Glomerular visceral epithelial cell (primary cell): ENCODE data around the gene ABL1.

Experiments used
- DNase-seq: peaks from one replicate; pipeline ENCODE4 v3.0.0-alpha.2; 2016; ENCODE audit errors: extremely low spot score

Gene ABL1

DNA sequence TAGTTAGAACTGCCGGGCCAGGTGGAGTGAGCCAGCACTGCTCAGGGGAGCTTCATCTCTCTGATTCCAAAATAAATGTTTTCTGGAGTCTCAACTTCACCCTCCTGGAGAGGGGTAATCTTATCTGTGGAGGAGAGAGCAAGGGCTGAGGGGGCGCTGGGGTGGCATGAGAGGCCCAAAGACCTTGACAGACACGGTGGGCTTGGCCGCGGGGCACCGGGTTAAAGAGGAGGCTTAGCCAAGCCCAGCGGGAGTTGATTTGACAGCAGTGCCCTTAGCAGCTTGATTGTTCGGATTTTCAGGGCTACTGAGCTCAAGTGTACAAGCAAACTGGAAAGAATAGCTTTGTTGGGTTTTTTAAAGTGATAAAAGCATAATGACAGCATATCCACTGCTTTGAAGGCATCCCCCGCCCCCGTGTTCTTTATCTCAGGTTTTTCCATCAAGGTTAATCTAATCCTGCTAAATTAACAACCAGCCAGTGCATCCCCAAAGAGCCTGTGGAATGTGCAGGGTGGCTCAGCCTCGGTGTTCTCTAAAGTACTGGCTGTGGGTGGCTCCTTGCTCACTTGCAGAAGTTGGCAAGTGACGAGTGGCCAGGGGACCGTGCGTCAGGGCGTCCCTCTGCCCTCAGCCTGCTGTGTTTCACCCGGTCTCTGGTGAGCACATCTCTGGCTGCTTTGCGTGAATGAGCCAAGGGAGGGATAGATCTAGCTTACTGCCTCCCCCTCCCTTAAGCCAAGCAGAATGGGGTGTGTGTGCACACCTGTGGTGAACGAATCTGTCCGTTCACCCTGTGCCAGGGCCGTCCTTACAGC, 56.0 kb downstream of the ABL1 start:
- DNase-seq = no peak

DNA sequence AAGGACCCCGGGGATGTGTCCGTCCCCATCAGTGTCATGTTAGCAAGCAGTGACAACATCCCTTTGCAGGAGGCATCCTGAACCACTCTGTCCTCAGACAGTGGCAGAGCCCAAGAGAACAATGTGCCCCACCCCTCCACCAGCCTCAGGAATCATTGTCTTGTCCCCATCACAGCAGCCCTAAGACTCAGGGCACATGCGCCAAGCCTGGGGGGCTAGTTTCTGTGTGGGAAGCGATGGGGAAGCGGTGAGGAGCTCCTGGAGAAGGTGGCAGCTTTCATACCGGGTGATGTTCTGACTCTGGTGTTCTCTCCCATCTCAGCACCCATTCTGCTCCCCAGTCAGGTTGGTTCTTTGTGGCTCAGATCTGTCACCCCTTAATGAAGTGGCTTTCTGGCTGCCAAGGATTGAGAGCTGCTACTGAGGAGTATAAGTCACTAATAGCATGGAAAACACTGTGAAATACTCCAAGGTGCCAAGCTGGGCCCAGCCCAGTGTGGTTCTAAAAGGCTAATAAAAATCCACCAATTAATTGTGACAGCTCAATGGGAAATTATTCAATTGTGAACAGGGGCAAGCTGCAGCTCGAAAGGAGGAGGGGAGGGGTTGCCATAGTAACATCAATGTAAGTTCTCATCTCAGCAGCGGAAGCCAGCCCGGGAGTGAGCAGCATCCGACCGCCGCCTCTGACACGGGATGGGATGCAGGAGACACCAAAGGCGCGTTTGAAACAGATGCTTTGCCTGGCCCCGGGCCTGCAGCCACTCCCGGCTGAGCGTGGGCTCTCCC, 56.8 kb downstream of the ABL1 start:
- no peak for DNase-seq

DNA sequence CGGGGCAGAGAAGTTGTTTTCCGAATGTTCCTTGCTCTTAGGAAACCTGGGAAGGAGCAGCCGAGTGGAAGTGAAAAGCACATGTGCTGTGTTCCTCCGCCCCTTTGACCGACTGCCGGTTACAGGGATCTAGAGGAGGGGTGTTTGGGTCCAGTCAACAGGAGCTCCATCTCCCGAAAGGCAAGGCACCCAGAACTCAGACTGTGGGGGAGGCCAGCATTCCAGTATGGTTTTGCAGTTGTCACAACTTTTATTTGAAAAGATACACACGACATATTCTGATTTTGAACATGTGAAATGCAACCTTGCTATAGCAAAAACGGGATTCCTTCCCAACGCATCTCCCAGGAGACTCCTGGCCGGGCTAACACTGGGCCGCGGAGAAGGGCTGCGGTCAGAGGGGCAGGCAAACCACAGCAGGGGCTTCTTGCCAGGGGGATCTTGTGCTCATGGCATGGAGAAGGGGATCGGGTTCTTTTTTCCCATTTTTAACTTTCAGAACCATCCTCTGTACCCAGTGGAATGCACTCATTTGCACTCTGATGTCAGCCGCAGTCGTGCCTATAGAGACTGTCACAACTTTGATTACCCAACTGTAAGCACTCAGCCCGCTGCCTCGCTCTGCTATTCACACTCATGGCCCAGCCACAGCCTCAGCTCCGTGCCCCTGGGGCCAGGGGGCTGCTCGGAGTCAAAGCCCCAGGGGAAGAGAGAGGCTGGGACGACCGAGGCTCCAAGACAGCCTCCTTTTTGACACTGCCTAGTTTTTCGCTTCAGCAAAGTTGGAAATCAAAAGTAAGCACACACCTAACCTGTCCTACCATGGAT, 57.6 kb downstream of the ABL1 start:
- DNase-seq = no peak

DNA sequence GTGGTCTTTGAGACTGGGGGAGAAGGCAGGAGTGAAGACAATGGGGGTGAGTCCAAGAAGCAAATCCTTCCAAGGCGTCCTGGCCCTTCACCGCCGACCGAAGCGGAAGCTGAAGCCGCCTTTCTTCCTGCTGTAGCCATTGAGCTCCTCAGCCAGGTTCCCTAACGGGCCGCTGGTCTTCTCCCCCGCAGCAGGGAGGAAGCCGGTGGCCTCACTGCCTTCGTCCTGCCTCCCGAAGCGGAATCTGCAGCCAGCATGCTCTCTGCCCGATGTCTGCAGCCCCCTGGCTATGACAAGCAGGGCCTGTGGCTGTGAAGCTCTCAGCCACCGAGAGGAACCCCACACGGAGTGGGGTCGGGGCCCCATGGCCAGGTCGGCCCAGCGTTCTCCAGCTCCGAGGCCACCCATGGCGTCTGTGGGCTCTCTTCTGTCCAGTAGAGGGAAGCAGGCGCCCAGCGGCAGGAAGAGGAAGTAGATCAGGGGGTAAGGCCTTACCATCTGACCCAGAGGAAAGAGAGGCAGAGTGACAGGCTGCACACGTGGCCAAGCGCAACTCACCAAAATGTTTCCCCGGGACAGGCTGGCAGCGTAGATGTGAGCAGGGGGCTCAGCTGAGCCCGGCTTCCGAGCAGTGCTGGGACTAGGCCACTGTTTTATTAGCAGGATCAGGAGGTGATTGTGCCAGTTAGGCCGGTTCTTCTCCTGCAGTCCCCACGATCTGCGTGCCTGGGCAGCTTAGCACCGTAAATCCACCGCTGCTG, 58.5 kb downstream of the ABL1 start:
- DNase-seq = no peak

DNA sequence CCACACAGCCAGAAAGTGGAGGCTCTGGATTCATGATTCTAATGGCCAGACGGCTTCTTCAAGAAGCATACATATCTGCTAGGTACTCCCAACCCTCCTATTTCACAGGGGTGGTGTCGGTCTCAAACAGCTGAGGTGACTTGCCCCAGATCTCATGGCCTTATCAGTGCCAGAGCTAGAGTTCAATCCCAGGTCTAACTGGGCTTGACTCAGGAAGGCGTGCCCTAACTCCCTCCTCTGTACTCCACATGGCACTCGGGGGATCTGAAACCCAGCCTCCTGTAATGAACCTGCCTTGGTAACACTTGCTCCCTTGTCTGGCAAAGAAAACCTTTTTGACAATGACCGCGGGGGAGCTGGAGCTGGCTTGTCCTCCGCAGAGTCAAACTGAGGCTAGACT, 59.5 kb downstream of the ABL1 start:
- no peak for DNase-seq

DNA sequence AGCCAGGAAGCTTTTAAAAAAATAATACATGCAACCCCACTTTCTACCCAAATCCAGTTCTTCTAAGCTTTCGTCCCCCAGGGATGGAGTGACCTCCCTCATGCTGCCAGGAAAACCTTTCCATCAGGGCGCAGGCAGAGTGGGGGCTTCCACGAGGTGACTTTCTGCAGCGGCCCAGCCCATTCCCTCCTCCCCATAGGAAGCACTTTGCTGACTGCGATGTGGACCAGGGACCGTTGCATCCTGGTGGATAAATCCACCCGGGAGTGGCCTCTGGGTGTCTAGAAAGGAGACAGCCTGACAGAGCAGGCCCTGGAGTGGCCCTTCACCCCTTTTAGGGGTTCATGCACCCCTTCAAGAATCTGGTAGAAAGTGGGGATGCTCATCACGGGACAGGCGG, 60.0 kb downstream of the ABL1 start:
- DNase-seq = no peak

DNA sequence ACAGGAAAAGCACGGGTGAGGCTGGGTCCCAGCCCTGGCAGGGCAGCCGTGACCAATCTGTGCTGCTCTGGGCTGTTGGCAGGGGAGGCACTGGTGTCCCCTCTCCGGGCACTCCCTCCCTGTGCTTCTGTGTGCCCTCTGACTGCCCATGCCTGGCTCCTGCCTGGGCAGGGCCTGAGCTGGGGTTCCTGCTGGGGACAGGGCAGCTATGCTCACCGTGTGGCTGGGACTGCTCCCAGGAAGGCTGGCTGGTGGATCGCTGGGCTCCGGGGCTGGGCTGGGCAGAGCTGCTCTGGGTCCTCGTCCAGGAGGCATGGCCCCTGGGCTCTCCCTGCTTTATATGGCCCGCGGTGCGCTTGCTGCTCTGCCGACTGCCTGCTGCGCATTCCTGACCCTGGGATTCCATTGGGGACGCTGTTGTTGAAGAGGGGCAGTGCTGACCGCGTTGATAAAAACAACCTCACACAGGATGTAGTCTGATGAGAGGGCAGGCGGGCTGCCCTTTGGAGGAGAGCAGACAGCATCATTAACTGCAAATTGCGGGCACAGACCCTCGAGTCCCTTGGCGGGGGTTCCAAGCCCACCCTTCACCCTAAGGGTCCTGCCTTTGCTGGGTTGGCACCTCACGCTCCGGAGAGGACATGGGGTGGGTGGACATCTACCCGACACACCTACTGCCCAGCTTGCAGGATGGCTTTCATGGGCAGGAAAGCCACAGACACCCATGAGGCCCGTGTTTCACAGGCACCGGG, 60.6 kb downstream of the ABL1 start:
- no peak for DNase-seq

DNA sequence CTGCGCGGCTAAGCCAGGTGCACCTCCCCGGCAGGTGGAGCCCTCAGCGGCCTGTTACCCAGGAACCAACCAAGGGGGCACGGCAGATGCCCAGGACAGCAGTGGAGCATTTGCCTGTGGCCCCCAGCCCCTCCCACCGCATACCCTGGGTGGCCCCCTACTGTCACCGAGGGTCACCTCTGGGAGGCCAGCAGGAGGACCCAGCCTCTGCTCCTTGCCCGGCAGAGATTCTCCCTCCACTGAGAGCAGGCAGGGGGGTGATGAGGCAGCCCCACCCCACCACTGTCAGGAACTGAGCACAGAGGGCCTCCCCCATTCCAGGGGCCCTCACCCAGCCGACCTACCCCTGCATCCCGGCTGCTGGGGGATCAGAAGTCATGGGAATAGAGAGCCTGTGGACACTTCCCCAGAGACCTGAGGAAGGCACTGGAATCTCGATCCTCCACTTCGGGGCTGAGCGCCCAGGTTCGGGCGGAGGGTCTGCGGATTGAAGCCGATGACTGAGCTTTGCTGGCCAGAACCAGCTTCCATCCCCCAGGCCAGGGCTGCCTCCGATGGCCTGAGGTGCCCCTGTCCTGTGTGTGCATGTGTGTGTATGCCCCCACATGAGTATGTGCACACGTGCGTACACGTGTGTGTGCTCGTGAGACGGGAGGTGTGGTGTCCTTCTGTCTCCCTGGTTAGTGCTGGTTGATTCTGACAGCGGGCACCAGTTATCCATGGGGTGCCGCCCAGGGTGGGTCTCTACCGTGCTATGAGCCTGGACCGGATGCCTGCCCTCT, 61.4 kb downstream of the ABL1 start, which contains the start of gene QRFP:
QRFP (minus strand) TSS at position 580 of the 782 bp plus-strand sequence. CDS start 2,974 bp downstream, outside the sequence.
- no peak for DNase-seq

DNA sequence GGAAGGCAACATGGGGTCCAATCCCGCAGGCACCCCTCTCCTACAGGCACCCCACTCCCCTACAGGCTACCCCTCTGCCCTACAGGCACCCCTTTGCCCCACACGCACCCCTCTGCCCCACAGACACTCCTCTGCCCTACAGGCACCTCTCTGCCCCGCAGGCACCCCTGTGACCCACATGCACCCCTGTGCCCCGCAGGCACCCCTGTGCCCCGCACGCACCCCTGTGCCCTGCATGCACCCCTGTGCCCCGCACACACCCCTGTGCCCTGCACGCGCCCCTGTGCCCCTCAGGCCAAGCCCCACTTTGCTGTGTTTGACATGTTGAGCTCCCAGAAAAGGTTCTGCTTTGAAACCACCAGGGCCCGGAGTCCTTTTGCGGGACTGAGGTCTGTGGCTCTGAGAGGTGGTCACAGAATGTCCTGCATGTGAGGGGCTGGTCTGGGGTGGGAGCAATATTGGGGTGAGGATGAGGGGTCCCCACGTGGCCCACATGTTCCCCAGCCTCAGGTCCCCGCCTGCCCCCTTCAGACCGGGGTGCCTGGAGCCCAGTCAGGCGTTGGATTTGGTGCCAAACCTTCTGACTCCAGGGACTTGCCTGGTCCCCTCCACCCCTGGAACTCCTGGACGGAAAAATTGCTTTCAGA, 62.2 kb downstream of the ABL1 start:
- DNase-seq = no peak

DNA sequence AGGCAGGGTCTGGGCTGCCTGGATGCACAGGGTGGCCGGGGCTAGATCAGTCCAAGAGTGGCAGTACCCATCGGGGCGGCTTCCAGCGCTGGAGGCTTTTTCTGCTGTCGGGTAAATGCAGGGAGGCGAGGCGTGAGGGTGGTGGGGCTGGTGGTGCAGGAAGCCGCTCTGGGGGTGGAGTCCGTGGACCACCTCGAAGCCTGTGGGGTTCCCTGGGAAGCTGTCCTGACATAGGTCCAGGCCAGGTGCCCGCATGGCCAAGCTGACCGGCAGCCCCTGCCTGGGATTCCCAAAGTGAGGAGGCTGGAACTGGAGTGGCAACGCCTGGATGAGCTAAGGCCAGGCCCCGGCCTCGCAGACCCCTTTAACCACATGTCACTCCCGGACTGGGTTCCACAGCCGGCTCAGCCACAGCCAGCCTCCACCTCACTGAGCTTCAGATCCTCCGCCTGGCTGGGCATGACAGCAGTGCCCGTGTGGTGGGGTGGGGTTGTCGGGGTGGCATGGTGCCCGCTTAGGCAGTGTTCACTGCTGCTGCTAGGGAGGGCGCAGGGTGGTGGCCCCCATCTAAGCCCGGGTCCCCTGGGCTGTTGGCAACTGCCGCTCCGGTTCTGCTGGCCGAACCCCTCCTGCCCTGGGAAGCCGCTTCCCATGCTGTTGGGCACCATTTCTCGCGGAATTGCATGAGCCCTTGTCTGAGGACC, 62.9 kb downstream of the ABL1 start:
- peak; percentile 44 for DNase-seq

DNA sequence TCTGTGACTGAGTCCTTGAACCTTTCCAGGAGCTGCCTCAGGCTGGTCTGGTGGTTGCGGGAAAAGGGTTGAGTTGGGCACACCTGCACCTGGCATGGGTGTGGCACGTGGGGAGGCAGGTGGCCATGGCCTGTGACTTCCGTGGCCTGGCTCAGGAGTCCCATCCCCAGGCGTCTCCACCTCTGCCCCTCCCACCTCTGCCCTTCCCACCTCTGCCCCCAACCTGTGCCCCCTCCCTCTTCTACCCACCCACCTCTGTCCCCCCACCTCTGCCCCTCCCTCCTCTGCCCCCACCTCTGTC, 63.4 kb downstream of the ABL1 start:
- DNase-seq = no peak

DNA sequence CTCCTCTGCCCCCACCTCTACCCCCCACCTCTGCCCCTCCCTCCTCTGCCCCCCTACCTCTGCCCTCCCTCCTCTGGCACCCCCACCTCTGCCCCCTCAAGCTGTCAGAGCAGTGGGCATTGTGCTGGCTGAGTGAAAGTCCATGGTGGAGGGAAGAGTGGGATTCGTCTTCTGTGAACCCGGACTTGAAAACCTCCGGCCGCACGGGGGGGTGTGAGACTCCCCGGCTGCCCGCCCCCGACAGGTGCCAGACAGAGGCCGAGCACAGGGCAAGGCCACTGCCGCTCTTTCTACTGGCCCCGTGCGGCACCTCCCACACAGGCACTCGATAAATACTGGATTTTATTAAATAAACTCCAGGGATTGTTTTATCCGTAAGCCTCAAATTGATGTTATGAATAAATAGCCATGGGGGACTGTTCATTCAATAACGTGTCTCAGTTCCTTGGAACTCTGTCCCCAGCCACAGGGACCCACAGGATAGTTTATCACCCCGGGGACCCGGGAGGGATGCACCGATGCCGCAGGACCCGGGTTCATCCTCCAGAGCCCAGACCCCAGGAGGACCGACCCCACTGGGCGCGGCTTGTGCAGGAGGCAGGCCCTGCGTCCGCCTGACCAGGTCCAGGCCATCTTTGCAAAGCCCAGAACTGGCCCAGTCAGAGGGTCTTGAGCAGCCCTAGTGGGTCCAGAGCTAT, 64.1 kb downstream of the ABL1 start:
- no peak for DNase-seq

DNA sequence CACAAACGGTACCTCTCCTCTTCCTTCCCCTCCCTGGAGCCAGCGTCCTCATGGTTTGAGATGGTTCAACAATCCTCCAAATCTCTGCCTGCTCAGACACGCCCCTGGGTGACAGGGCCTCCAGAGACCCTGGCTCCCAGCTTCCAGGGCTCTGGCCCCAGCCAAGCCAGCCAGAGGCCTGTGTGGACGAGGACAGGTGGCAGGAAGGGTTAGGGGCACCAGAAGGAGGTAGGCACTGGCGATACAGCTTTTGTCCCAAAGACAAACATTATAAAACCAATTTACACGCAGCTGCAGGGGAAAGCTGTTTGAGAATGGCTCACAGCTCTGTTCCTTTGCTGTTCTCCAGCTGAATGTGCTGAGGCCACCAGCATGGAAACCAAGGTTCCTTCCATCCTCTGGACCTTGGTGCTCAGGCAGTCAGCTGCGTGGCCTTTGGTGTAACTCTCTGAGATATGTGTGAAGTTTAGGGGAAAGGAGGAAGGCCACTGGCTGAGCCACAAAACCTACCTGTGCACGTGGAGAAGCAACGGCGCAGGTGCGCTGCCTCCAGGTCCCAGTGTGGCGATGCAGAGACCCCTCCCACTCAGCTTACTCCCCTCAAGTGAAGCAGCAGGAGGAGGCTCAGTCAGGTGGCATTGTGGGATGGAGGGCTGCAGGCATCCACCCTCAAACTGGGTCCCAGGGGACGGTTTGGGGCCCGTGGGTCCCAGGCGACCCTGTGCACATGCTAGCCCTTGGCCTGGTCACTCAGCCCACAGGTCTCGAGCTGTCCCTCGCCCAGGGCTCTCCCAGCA, 65.8 kb downstream of the ABL1 start:
- no peak for DNase-seq

DNA sequence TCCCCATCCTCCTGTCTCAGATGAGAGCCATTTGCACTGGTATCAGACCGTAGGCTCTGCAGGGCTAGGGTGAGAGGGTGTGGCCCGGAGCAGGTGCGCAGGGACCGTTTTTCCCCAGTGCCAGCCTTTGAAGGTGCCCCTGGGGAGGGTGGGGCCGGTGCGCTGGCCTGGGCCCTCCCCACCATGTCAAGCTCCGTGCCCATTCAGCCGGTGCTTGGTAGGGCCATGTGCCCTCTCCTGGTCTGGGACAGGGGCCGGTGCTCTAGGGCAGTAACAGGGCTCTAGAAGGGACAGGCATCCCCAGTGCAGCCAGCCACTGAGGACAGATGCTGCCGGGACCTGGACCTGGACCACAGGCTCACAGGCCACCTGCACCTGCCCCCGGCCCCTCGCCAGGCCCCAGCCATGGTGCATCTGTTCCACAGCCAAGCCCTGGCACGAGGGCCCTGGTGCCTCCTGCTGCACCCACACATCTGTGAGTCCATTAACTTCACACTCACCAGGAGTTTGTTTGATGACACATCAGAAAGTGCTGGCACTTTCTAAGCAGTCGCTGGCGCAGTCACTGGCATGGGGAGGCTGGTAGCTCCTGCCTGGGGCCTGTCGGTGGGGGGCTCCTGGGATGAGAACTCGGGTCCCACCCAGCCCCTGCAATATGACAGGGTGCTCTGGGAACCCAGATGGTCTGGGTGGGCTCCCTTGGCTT, 66.6 kb downstream of the ABL1 start:
- DNase-seq = no peak

DNA sequence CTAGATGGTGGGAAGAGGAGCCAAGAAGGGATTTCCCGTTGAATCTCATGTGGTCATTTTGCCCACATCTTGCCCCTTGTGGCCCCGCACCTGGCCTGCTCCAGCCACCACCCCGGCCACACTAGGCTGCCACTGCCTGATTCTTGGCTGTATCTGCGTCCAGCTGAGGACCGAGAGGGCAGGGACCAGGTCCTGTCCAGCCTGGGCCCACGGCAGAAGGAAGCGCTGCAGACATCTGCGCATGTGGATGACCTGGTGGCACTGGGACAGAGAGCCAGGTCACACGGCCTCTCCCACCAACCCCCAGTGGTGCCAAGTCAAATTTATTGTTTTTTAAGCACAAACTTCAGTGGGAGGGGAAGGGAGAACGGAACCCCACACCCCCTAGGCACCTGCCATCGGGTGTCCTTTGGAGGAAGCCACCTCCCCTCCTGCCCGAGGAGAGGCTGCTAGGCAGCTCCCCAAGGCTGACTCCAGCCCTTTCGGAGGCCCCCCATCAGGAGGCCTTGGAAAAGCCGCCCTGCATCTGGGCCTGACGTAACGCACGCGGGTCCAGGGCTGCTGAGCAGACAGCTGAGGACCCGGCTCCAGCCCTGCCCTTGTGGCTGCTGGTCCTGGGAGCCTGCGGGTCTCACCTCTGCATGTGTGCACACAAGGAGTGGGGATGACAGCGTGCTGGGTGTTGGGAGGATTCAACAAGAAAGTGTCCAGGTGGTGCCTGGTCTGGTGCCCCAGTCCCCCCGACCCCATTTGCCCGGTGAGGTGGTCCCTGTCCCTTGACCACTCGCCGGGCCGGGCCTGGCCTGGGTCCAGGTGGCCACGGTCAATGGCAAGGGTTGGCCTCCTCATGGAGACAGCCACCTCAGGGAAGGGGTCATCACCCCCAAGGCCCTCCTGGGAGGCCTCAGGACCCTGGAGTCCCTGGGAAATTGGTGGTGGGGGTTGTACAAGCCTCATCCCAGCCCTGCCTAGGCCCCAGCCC, 67.4 kb downstream of the ABL1 start:
- no peak for DNase-seq
